Hematopoietic multipotent progenitor cell treated with erythropoietin and hydrocortisone succinate and interleukin-3 and kit ligand, for 6 days (in vitro differentiated cells): ENCODE data around the gene TBC1D9B.

ENCODE experiments used
- DNase-seq: peaks from one replicate; pipeline ENCODE4 v3.0.0-alpha.2; 2015

The TBC1D9B gene

DNA sequence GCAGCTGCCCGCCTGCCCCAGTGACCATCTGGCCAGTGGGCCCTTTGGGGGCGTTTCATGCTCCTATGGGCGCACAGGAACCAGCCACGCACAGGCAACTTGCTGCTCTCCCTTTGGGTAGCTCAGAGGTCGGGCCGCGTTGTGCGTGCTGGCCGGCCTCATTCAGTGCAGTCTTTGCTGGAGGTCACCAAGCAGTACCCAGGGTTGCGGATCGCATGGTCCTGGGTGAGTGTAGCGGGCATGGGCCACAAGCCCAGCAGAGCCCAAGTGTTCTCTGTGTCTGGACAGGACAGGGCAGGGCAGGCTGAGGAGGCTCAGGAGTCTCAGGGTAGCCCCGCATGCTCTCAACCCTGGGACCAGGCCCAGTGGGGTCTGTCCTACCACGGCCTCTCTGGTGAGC, 39.2 kb downstream of the TBC1D9B start:
- no peak for DNase-seq

DNA sequence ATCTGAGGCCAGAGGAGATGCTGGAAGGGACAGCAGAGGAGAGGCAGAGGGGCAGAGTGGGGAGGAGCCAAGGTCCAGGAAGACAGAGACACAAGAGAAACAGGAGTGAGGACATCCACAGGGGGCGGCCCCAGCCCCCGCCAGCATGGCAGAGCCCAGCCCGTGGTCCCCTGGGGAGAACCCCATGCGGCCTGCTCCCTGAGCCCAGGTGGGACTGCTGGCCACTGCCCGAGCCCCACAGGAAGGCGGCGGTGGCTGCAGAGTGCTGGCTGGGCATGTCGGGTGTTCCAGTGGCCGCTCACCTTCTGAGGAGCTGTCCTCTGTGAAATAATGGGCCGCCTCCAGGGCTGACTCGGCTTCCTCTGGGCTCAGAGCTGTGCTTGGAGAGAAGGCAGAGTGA, 40.2 kb downstream of the TBC1D9B start:
- DNase-seq, result no peak

DNA sequence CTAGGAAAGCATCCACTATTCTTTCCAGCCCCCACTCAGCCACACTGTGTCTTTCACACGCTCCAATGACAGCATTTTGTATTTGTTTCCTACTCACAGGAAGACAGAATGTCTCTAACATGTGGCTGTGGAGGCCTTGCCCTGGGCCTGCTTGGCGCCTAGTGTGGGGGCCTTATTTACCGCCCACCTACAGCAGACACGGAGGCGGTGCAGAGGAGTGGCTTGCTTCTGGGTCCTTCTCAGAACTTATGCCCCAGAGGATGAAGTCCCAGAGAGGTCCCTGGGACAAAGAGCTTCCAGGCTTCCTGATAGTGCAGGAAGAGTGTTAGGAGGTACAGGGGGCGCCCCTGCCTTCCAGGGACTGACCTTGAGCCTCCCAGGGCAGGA, 40.6 kb downstream of the TBC1D9B start:
- no peak for DNase-seq

DNA sequence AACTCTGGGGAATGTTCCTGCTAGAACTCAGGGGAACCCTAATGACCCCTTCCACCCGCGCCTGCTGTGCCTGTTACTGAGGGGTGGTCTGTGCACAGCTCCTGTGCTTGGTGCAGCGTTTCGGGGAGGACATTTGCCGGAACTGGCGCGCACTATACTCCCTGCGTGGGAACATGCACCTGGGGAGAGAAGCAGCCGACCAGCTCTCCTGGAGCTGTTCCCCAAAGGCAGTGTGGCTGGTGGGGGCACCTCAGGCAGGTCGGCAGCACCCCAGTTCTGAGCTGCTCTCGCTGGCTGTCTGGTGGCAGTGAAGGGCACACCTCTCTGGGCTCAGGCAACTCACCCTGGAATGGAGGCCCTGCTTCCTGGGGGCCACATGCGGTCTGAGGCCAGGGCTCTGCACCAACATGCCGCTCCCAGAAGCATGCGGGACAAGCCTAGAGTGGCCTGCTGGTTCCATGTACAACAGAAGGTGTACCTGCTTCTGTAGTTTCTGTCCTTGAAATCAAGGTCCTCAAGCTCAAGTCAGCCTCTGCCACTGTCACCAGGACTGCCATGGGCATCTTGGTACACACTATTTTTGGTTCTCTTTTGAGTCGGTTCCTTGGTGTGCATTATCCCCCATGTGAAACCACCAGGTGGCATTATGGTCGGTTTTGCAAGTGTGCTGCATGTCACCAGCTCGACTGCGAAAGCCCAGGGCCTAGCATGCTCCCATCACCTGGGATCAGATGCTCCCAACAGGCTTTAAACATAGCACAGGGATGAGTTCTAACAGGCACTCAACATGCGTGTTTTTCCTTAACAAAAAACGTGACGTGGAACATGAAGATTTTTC, 41.2 kb downstream of the TBC1D9B start:
- DNase-seq, result peak; percentile 28

DNA sequence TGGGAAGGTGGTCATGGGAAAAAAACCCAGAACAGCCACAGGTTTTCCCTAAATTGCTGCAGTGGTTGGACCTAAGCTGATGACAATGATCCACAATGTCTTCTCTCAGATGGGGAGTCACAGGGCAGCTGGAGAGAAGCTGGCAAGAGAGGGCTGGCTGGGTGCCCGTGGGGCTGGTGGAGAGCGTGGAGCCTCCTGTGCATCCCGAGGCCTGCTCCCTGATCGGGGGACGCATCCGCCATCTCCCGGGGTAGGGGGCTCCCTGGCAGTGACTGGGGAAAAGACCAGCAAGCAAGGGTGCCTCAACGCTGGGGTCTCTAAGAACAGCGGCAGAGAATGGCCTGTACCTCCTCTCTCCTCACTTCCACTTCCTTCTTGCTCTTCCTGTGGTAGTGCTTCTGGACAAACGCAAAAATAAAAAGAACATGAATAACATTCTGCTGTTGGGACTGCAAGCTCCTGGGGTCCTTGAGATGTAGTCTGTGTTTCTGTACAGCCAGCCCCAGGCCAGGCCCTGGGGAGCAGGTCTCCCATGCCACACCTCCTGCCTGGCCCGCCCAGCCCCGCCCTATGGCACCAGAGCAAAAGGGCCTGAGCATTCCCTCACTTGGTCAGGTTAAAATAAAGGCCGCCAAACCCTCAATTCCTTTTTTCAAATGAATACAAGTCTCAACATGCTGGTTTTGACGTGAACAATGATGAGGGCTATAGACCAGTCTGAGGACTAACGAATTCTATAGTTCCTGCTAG, 42.0 kb downstream of the TBC1D9B start:
- DNase-seq, result no peak

DNA sequence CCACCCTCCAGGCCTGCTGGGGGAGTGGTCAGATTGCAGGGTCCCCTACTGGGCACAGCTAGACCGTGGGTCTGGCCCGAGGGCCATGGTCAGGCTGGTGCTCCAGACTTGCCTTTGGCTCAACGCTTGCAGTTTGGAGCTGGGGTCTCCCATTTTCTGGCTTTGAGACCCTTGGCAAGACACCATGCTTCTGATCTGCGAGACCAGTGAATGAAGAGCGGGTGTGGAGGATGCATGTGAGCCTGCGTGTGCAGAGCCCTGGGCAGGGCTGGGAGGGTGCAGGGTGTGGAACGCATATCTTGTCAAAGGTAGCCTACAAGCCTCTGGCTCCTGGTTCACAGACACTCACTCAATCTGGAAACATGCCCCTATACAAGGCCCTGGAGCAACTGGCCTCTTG, 43.0 kb downstream of the TBC1D9B start:
- no peak for DNase-seq

DNA sequence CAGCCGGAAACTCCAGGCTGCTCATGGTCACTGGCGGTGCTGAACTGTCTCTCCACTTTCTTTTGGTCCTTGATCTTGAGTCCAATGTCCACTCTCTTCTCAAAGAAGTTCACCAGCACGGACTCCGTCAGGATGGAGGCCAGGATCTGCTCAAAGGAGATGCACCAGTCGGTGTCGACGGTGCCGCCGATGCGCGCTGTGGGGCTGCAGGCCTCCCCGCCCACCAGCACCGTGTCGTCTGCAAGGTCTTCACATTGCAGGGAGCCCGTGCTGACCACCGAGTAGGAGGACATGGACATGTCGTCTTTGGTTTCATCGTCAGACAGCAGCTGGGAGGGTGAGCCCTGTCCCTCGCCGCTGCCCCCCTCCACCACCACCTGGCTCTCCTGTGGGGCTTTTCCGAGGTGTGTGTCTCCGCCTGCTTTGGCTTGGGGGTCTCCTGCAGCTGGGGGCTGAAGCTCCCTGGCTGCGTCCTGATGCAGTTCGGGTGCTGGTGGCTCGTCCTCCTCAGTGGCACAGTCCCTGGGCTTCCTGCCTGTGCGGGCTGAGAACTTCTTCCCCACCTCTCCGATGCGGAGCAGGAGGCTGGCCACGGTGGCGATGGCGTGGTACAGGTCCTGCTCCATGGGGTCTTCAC, 44.1 kb downstream of the TBC1D9B start:
- DNase-seq, result no peak

DNA sequence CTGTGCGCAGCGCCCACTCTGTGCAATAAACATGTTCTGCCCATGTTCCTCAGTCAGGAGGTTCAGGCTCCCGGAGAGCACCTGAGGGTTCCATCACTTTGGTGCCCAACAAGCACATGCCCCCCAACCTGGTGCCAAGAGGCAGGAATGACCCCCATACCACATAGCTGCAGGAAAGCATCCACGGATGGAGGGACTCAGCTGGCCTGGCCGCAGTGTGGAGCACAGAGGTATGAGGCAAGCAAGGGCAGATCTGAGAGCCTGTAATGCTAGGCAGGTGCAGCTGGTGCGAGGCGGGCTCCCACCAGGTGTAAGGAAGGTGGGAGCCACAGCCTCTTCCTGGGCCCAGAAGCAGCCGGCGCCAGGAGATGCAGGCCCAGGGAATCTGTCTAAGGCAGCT, 44.8 kb downstream of the TBC1D9B start:
- DNase-seq, result no peak

DNA sequence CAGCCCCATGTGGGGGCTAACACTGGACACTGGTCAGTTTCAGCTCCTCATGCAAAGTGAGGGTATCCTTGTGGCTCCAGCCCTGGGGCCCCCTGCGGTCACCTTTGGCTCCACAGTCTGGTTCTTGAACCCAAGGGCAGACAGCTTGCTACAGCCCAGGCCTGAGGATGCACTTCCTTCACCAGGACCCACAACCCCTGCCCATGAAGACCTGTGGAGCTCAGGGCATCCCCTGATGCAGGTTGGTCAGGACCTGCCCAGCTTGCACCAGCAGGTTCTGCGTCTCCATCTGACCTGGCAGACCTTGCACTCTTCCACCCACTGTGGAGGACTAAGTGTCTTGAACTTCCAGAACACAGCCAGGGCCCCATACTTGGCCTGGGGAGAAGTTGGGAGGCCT, 45.4 kb downstream of the TBC1D9B start:
- DNase-seq, result no peak

DNA sequence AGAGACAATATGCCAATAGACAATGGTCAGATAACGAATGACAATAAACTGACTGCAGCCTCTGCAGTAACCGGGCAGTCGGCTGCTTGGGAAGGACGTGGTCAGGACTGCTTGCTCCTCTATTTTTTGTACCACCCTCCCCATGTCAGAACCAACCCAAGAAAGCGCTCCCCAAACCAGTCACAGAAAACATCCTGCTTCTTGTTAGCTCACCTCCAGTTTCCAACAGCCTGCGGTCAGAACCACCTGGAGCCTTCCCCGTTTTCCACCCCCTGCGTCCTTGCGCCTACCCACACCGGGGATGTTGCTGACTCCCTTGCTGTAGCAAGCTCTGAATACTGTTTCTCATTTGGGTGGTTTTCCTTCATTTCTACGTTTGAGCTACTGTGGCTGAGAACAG, 47.4 kb downstream of the TBC1D9B start:
- no peak for DNase-seq

DNA sequence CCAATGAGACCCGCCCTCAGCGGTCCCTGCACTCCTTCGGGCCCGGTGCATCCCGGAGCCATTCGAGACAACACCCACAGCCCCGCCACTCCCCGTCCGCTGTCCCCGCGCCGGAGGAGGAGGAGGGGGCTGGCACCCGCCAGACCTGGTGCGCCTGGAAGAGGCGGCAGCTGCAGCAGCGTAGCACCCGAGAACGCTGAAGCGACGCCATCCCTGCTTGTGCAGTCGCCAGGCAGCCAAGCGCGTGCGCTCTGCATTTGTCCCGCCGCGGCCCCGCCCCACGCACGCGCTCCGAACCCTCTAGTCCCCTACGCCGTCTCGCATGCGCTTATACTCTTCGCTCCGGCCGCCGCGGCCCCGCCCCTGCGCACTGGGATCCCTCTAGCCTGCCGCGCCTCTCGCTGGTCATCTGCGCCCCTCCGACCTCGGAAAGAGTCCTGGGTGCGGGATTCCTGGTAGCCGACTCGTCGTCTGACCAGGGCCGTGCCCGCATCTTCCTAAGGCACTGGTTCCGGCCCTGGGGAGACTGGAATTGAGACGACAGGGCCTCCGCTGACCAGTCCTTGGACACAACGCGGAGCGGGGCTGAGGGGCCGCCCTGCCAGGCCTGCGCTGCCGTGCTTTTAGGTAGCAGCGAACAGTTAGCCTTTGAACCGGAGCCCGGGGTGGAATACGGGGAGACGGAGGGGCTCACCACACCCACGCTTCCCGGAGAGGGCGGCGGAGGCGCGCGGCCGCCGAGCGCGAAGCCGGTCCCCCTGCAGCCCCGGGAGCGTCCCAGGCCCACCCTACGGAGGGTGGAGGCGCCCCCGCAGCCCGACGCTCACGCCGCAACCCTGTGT, 48.9 kb downstream of the TBC1D9B start, which contains the start of gene MRNIP:
MRNIP (minus strand) TSS at position 232 of the 842 bp plus-strand sequence; CDS start at position 211, 21 bp downstream.
- DNase-seq, result peak; percentile 98

DNA sequence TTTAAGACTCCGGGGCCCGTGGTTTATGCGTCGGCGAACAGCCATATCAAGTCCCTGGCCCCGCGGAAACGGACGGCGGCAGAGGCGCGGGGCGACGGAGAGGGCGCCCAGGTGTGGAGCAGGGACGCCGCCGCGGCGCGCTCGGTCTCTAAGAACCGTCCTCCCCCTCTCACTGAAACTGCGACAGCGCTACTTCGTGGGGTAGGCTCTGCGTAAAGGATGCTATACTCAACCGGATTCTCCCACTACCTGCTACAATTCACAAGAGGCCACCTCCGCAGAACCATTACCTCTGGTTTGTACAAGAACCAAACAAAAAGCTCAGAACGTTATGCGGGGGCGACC, 49.5 kb downstream of the TBC1D9B start:
- DNase-seq, result peak; percentile 60

DNA sequence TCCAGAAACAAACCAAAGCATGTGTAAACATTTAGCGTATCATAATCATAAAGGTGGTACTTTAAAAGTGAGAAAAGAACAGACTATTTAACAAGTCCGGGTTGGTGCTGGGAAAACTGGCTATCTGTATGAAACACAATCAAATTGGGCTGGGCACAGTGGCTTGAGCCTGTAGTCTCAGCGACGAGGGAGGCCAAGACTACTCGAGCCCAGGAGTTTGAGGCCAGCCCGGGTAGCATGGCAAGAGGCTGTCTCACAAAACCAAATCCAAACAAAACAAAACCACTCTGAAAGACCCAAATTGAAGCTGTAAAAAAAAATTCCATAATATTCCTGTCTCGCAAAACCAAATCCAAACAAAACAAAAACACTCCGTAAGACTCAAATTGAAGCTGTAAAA, 53.3 kb downstream of the TBC1D9B start:
- DNase-seq, result no peak

DNA sequence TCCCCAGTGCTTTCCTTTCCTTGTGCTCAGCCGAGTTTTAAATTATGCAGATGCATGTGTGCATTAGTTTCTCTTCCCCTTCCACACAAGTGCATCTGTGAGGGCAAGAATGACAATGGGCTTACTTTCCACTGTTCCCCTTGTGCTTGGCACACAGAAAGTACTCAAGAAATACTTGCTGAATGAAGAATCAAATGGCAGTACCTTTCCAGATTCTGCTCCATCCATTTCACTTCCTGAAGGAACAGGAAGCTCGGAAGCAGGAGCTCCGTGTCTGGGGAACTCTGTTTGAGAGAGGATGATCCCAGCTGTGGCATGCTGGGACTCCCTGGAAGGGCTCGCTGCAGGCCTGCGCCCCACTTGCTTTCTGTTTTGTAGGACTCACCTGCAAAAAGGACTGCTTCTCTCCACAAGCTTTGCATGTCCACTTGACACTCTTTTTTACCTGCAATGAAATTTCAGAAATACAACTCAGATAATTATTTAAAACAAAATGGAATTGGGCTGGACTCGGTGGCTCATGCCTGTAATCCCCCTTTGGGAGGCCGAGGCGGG, 54.6 kb downstream of the TBC1D9B start:
- DNase-seq, result no peak

DNA sequence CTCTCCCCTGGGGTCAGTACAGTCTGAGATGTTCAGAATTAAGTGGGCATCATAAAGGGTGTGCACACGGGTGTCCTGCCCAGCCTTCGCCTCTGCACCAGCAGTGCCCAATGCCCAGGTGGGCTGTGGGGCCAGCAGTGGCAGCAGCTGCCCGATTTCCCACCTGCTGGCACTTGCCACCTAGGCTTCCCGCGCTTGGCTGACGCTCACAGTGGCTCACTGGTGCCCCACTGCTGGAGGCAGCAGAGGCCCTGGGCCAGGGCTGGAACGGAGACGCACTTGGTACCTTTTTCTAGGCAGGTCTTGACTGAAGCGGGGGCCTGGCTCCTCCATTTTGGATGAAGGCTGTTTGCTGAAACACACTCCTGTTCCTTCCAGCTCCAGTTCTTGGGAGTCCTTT, 66.1 kb downstream of the TBC1D9B start:
- DNase-seq, result no peak

DNA sequence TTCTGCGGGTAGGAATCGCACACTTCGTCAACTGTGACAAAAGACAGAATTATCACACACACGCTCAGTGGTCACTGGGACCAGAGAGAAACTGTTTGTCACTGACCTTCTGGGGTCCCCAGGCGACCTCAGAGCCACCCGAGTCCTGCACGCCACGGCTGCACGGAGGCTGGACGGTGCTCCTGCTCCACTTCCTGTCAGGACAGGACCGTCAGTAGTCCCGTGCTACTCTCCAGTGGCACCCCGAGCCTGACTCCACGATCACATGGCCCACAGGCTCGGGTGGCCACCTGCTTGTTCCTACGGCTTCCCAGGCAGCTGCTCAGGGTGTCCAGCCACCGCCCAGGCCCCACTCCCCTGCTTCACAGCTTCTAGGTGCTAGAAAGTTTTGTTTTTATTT, 66.9 kb downstream of the TBC1D9B start:
- no peak for DNase-seq

DNA sequence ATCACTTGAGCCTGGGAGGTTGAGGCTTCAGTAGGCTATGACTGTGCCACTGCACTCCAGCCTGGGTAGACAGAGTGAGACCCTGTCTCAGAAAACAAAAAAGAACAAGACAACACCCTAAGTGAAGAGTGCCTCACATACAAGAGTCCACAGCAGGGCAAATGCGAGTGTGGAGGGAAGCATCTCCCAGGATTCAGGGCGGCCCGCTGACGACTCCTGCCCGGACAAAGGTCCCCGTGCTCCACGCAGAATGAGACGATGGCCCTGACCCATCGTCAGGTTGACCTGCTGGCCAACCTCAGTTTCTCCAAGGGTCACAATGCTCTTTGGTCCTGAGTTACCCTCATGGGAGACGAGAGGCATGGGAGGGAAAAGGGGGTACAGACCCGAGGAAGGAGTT, 67.4 kb downstream of the TBC1D9B start:
- DNase-seq, result no peak

DNA sequence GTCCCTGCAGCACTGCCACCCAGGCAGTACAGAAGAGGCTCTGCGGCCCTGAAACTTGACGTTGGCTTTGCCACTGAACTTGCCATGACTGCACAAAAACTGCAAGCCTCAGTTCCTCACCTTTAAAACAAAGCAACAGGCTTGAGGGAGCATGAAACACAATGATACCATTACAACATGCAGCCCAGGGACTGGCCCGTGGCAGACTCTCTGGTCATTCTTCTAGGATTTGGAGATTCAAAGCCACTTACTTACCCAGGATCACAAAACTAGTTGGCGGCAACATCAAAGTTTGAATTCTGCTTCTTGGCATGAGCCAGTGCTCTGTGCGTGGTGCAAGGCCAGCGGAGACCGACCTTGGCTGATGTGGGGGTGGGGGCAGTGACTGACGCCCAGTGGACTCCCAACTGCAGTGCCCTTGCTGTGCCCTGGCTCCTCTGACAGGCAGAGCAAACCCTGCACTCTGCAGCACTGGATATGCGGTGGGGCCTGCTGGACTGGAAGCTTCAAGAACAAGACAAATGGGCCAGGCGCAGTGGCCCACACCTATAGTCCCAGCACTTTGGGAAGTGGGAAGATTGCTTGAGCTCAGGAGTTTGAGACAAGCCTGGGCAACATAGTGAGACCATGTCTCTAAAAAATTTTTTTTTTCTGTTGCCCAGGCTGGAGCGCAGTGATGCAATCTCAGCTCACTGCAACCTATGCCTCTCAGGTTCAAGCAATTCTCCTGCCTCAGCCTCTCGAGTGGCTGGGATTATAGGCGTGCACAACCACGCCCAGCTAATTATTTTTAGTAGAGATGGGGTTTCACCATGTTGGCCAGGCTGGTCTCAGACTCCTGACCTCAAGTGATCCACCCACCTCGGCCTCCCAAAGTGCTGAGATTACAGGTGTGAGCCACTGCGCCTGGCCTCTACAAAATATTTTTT, 68.1 kb downstream of the TBC1D9B start:
- no peak for DNase-seq

DNA sequence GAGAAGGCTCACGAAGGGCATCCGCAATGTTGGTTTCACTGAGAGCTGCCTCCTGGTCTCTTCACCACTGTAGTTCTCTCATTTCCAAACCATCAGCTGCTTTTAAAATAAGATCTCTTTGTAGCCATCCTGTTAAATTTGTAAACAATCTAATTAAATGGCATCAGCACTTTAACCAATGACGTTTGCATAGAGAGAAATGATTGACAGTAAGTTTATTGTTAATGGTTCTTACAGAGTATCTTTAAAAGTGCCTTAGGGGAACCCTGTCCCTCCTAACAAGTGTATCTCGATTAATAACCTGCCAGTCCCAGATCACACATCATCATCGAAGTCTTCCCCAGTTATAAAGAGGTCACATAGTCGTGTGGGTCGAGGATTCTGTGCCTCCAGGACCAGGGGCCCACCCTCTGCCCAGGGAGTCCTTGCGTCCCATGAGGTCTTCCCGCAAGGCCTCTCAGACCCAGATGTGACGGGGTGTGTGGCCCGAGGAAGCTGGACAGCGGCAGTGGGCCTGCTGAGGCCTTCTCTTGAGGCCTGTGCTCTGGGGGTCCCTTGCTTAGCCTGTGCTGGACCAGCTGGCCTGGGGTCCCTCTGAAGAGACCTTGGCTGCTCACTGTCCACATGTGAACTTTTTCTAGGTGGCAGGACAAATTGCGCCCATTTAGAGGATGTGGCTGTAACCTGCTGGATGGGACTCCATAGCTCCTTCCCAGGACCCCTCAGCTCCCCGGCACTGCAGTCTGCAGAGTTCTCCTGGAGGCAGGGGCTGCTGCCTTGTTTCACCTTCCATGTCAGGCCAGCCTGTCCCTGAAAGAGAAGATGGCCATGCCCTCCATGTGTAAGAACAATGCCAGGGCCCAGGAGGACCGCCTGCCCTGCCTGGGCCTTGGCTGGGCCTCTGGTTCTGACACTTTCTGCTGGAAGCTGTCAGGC, 70.4 kb downstream of the TBC1D9B start:
- DNase-seq, result no peak
